Esophagus squamous epithelium (tissue), 5 donors: ENCODE results near the gene RBPJL. TPM values are rescaled to one million over a fixed set of nuclear protein-coding genes. Genes with fewer than 3 reads are reported as not detected.
A peak's percentile ranks its signal among the peaks of the same experiment; 100 is the strongest.

Experiments
- DNase-seq: peaks from one replicate; lab custom pipeline; 2025; lab: John Stamatoyannopoulos, UW
- H3K27ac ChIP-seq, 4 donors: fragments of 200-600 bp; sonication (generic); one replicate each; pipeline ENCODE4 v1.5.1; 2016 to 2019; ENCODE audit warnings: mild to moderate bottlenecking in 1 of 4
- H3K27me3 ChIP-seq, 4 donors: fragments of 200-600 bp; sonication (generic); 1 replicate in 3 of 4; 2 replicates in 1 of 4; pipeline versions ENCODE4 v1.5.1 to v1.6.0; 2017 to 2021; ENCODE audit warnings: antibody characterized with exemption in 1 of 4
- H3K36me3 ChIP-seq, 3 donors: fragments of 200-600 bp; sonication (generic); one replicate each; pipeline ENCODE4 v1.5.1; 2016 to 2019
- H3K4me1 ChIP-seq, 3 donors: fragments of 200-600 bp; sonication (generic); one replicate each; pipeline ENCODE4 v1.5.1; 2017 to 2019
- H3K4me3 ChIP-seq, 4 donors: fragments of 200-600 bp; sonication (generic); 1 replicate in 3 of 4; 2 replicates in 1 of 4; pipeline ENCODE4 v1.5.1; 2016 to 2019; ENCODE audit warnings: mild to moderate bottlenecking in 2 of 4, moderate library complexity in 1 of 4
- H3K9me3 ChIP-seq, 3 donors: fragments of 200-600 bp; sonication (generic); one replicate each; pipeline ENCODE4 v1.5.1; 2016 to 2019
- POLR2A ChIP-seq, 4 donors: fragments of 450-650 bp; IDR thresholded peaks; one replicate each; pipeline ENCODE4 v1.6.1; 2017; ENCODE audit warnings: antibody characterized with exemption in 4 of 4, mild to moderate bottlenecking in 4 of 4, moderate library complexity in 3 of 4
- WGBS, 2 donors: methylation state at CpG; one replicate each; pipeline ENCODE4 v1.1.5; 2018; 5-methylcytosine and 5-hydroxymethylcytosine counted together
- intact Hi-C: fragments of 100-400 bp; cut with DNase I; formaldehyde crosslinking; loops from one replicate; pipeline ENCODE4 v1.15.0; 2022
- total RNA-seq, 4 donors: library from RNA; depleted of rRNA; stranded (reverse); fragments of >200 nt; gene quantifications; one replicate each; pipeline ENCODE4 v1.1.0, GENCODE V29; 2016
- TF ChIP-seq, protein P1 (sequence below), 6 experiments: fragments of 450-650 bp in 4 of 6; fragments of 200-600 bp in 2 of 6; sonication (generic) in 2 of 6; IDR thresholded peaks; one replicate each; pipeline ENCODE4 v1.5.1; 2016 to 2019; ENCODE audit warnings: antibody characterized with exemption in 6 of 6, mild to moderate bottlenecking in 4 of 6, moderate library complexity in 4 of 6
- donor health status: DM: yes; HTN: yes; CAD: no.

The RBPJL gene
- total RNA-seq, 4 donors from 2014 or later = not detected

DNA sequence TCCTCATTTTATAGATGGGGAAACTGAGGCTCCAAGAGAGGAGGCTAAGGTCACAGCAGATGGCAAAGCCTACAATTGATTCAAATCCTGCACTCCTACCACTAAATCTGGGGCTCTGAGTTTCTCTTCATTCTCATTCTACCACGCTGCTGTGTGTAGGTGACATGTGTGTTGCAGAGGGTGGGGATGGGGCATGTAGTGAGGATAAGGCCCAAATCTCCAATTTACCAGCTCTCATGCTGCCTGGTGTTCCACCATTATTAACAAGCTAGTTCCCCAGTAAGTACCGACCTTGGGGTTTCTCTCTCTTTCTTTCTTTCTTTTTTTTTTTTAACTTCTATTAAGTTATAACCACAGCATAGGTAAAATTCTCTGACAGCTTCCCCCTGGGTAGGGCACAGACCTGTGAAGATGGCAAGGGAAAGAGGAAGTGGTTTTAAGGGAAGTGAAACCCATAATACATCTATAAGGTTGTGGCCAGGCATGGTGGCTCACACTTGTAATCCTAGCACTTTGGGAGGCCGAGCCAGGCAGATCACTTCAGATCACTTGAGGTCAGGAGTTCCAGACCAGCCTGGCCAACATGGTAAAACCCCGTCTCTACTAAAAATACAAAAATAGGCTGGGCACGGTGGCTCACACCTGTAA is 14.4 kb downstream of the RBPJL start:
- Histone ChIP-seq H3K9me3 (no peaks in the 10 kb centered on the region), H3K36me3 (peaks cover 7 to 18% (median 9%) of the 10 kb centered on the region in 3 donors), H3K27ac (no peak overlapping the region), H3K4me3 (no peak overlapping the region), H3K4me1 (peaks cover 0 to 38% (median 0%) of the 10 kb centered on the region in 3 donors), H3K27me3 (peaks cover 2 to 21% (median 5%) of the 10 kb centered on the region in 4 donors)
- TF ChIP-seq, protein P1, sequence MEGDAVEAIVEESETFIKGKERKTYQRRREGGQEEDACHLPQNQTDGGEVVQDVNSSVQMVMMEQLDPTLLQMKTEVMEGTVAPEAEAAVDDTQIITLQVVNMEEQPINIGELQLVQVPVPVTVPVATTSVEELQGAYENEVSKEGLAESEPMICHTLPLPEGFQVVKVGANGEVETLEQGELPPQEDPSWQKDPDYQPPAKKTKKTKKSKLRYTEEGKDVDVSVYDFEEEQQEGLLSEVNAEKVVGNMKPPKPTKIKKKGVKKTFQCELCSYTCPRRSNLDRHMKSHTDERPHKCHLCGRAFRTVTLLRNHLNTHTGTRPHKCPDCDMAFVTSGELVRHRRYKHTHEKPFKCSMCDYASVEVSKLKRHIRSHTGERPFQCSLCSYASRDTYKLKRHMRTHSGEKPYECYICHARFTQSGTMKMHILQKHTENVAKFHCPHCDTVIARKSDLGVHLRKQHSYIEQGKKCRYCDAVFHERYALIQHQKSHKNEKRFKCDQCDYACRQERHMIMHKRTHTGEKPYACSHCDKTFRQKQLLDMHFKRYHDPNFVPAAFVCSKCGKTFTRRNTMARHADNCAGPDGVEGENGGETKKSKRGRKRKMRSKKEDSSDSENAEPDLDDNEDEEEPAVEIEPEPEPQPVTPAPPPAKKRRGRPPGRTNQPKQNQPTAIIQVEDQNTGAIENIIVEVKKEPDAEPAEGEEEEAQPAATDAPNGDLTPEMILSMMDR (IDR thresholded peaks at IDR 0.05) = no peak
- TF ChIP-seq POLR2A (IDR thresholded peaks at IDR 0.05) = no peak
- intact Hi-C loops = no loop called here
- no peak for DNase-seq
- 62 to 75% methylated on average over 5 of the region's 5 CpGs for WGBS, 2 donors

DNA sequence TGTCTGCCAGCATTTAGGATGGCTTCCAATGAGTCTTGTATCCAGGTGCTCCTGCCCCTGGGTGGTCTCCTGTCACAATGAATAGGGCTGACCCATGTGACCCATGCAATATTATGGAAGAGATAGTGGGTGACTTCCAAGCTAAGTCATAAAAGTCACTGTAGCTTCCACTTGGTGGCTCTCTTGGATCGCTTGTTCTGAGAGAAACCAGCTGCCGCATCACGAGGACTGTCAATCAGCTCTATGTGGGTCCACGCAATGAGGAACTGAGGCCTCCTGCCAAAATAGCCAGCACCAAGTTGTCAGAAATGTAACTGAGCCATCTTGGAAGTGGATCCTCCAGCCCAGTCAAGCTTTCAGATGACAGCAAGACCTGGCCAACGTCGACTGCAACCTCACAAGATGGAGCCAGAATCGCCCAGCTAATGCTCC is 16.3 kb downstream of the RBPJL start:
- no peak for TF ChIP-seq POLR2A (IDR thresholded peaks at IDR 0.05)
- TF ChIP-seq, protein P1 (IDR thresholded peaks at IDR 0.05) = peak in 4 of 6 experiments; percentile 22 to 50 (median 38)
- 49 to 53% methylated on average over 7 of the region's 7 CpGs for WGBS, 2 donors

GRCh38 chr20:45323731-45324130 is 17.1 kb downstream of the RBPJL start:
- H3K27me3 ChIP-seq = no peaks in the 10 kb centered on the region
- peaks cover 0 to 30% (median 0%) of the 10 kb centered on the region in 3 donors for H3K4me1 ChIP-seq
- peak overlapping the region in 2 of 4 donors; percentile 46 to 48 for H3K27ac ChIP-seq
- intact Hi-C loops = no loop called here
- DNase-seq = no peak
- no peaks in the 10 kb centered on the region for H3K9me3 ChIP-seq
- H3K4me3 ChIP-seq = no peak overlapping the region
- H3K36me3 ChIP-seq = peaks cover 7 to 45% (median 10%) of the 10 kb centered on the region in 3 donors
- TF ChIP-seq, protein P1 (IDR thresholded peaks at IDR 0.05) = no peak
- no peak for TF ChIP-seq POLR2A (IDR thresholded peaks at IDR 0.05)

More for the DNA sequence above, 16.3 kb downstream of the RBPJL start:
- H3K4me3 ChIP-seq = no peak overlapping the region
- peaks cover 0 to 2% (median 0%) of the 10 kb centered on the region in 4 donors for H3K27me3 ChIP-seq
- peak overlapping the region in 2 of 4 donors; percentile 46 to 48 for H3K27ac ChIP-seq
- DNase-seq = no peak
- intact Hi-C loops = no loop called here
- H3K36me3 ChIP-seq = peaks cover 7 to 37% (median 9%) of the 10 kb centered on the region in 3 donors
- no peaks in the 10 kb centered on the region for H3K9me3 ChIP-seq
- H3K4me1 ChIP-seq = peaks cover 0 to 30% (median 0%) of the 10 kb centered on the region in 3 donors

- peaks cover 0 to 32% (median 0%) of the 10 kb centered on the region in 3 donors for H3K4me1 ChIP-seq
- no peaks in the 10 kb centered on the region for H3K9me3 ChIP-seq
- no peaks in the 10 kb centered on the region for H3K27me3 ChIP-seq
- DNase-seq = no peak
- TF ChIP-seq POLR2A (IDR thresholded peaks at IDR 0.05) = no peak
- TF ChIP-seq, protein P1 (IDR thresholded peaks at IDR 0.05) = no peak
- peak overlapping the region in 1 of 4 donors; percentile 9 for H3K27ac ChIP-seq
- intact Hi-C loops = no loop called here
- H3K4me3 ChIP-seq = no peak overlapping the region
- 82 to 83% methylated on average over 1 to 2 of the region's 6 CpGs for WGBS, 2 donors
- H3K36me3 ChIP-seq = peaks cover 11 to 61% (median 27%) of the 10 kb centered on the region in 3 donors
These were observed 18.7 kb downstream of the RBPJL start for GRCh38 chr20:45325371-45325770.

DNA sequence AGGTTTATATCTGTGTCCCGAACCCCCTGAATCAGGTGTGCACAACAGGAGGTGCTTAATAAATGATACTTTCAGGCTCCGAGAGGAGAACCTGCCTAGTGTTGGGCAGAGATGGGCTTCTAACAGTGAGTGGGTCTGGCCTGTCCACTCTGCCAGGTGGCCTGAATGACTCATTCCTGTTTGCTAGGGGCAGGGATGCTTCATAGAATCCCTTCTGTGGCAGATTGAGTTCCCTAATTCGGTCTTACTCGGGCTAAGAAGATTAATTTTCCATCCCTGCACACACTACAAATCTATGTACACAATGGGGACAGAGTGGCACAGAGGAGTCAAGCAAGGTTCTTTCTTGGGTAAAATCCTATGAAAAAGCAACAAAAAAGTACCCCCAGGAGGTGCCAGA is 21.8 kb downstream of the RBPJL start:
- intact Hi-C loops = no loop called here
- no peaks in the 10 kb centered on the region for H3K9me3 ChIP-seq
- no peak for DNase-seq
- TF ChIP-seq, protein P1 (IDR thresholded peaks at IDR 0.05) = no peak
- no peak for TF ChIP-seq POLR2A (IDR thresholded peaks at IDR 0.05)
- H3K4me3 ChIP-seq = no peak overlapping the region
- H3K36me3 ChIP-seq = peaks cover 37 to 92% (median 39%) of the 10 kb centered on the region in 3 donors
- no peaks in the 10 kb centered on the region for H3K27me3 ChIP-seq
- WGBS, 2 donors = 76 to 87% methylated on average over 3 to 4 of the region's 4 CpGs
- no peak overlapping the region for H3K27ac ChIP-seq
- H3K4me1 ChIP-seq = peaks cover 0 to 31% (median 0%) of the 10 kb centered on the region in 3 donors
